ENCODE measurements around the gene MRGPRG. TPM values are rescaled to one million over a fixed set of nuclear protein-coding genes. Genes with fewer than 3 reads are reported as not detected.

Gene MRGPRG
- total RNA-seq, 1 experiment from 2014 or later = not detected

Other genes starting within 250 kb of the MRGPRG start
- gene NAP1L4, start 226.5 kb downstream of the MRGPRG start, total RNA-seq (2021; ENCODE audit: unreplicated experiment) = 274 TPM
- 120 TPM for gene CARS1, start 161.4 kb downstream of the MRGPRG start, total RNA-seq (2021; ENCODE audit: unreplicated experiment)
- gene OSBPL5, start 53.5 kb downstream of the MRGPRG start, total RNA-seq (2021; ENCODE audit: unreplicated experiment) = 20.2 TPM
- 0.13 TPM for gene MRGPRE, start 13.6 kb upstream of the MRGPRG start, total RNA-seq (2021; ENCODE audit: unreplicated experiment)
- 79.0 TPM for gene ZNF195, start 160.3 kb upstream of the MRGPRG start, total RNA-seq (2021; ENCODE audit: unreplicated experiment)

Measured in Panc1 (cell line).